B cell (primary cell): ENCODE measurements around the gene CAB39L. TPM values are rescaled to one million over a fixed set of nuclear protein-coding genes. Genes with fewer than 3 reads are reported as not detected.

Experiments
- ATAC-seq: fragments of 200-7000 bp; cut with Tn5 transposase; one replicate; pipeline ENCODE4 v1.10.0; 2021; ENCODE audit warnings: low read depth, mild to moderate bottlenecking, moderate number of reproducible peaks, moderate library complexity
- CTCF ChIA-PET: fragments of 350-600 bp; sonication (Branson Sonifier 250); formaldehyde crosslinking; loops from one replicate; lab custom pipeline; 2021; ENCODE audit warnings: antibody characterized with exemption, inconsistent platforms; lab: Charles Lee
- POLR2A ChIA-PET: fragments of 350-600 bp; sonication (Branson Sonifier 250); formaldehyde crosslinking; loops from one replicate; lab custom pipeline; 2021; ENCODE audit warnings: antibody characterized with exemption; lab: Charles Lee
- DNase-seq: peaks from one replicate; pipeline ENCODE4 v3.0.0; 2013
- H2AFZ ChIP-seq: 2 replicates; pipeline ENCODE4 v1.6.1; 2012; ENCODE audit warnings: mild to moderate bottlenecking, low read depth, low read length; ENCODE audit not compliant: insufficient read depth, poor library complexity, severe bottlenecking
- H3K27ac ChIP-seq, 2 donors: 1 replicate in 1 of 2; 2 replicates in 1 of 2; pipeline ENCODE4 v1.5.1; 2012 to 2013; ENCODE audit warnings: low read length in 2 of 2, mild to moderate bottlenecking in 2 of 2, moderate library complexity in 1 of 2
- H3K27me3 ChIP-seq, 4 experiments: fragments of 200-600 bp in 1 of 4; sonication (generic) in 1 of 4; replicated peaks in 1 of 4; 1 replicate in 2 of 4; 2 replicates in 2 of 4; pipeline versions ENCODE4 v1.6.1 to v1.7.0; 2013 to 2016; ENCODE audit warnings: low read length in 3 of 4, mild to moderate bottlenecking in 2 of 4, mixed read lengths in 1 of 4, moderate library complexity in 1 of 4; ENCODE audit not compliant: insufficient read depth in 4 of 4, control insufficient read depth in 3 of 4; ENCODE audit errors: control extremely low read depth in 1 of 4
- H3K36me3 ChIP-seq, 2 experiments: replicated peaks in 1 of 2; 1 replicate in 1 of 2; 2 replicates in 1 of 2; pipeline versions ENCODE4 v1.6.1 to v1.7.1; 2013; ENCODE audit warnings: low read length in 1 of 2; ENCODE audit not compliant: insufficient read depth in 2 of 2, control insufficient read depth in 1 of 2; ENCODE audit errors: control extremely low read depth in 1 of 2, extremely low read depth in 1 of 2
- H3K4me1 ChIP-seq, 2 donors: fragments of 200-600 bp in 1 of 2; sonication (generic) in 1 of 2; 1 replicate in 1 of 2; 2 replicates in 1 of 2; pipeline versions ENCODE4 v1.5.1 to v1.6.1; 2013 to 2017; ENCODE audit warnings: low read length in 2 of 2; ENCODE audit not compliant: control insufficient read depth in 2 of 2, insufficient read depth in 2 of 2
- H3K4me2 ChIP-seq: replicated peaks from 2 replicates; pipeline ENCODE3; 2012; ENCODE audit warnings: mild to moderate bottlenecking, low read depth, low read length; ENCODE audit not compliant: poor library complexity, severe bottlenecking
- H3K4me3 ChIP-seq, 5 experiments: fragments of 200-600 bp in 1 of 5; sonication (generic) in 1 of 5; 1 replicate in 3 of 5; 2 replicates in 2 of 5; pipeline versions ENCODE4 v1.5.1 to v1.7.0; 2011 to 2016; ENCODE audit warnings: low read length in 4 of 5, mild to moderate bottlenecking in 4 of 5, low read depth in 2 of 5, control low read depth in 1 of 5, moderate library complexity in 1 of 5; ENCODE audit not compliant: insufficient read depth in 1 of 5; ENCODE audit errors: control extremely low read depth in 1 of 5, extremely low read depth in 1 of 5
- H3K79me2 ChIP-seq: fragments of 200-600 bp; sonication (generic); one replicate; pipeline ENCODE4 v1.6.0; 2016; ENCODE audit warnings: low read length; ENCODE audit not compliant: control insufficient read depth, insufficient read depth
- H3K9ac ChIP-seq: fragments of 200-600 bp; sonication (generic); 2 replicates; pipeline ENCODE4 v1.6.1; 2017; ENCODE audit warnings: mild to moderate bottlenecking, low read length, moderate library complexity
- H3K9me3 ChIP-seq, 3 donors: one replicate each; pipeline versions ENCODE4 v1.6.1 to v1.7.1; 2013; ENCODE audit warnings: low read length in 2 of 3; ENCODE audit not compliant: control insufficient read depth in 2 of 3, insufficient read depth in 1 of 3; ENCODE audit errors: control extremely low read depth in 1 of 3
- H4K20me1 ChIP-seq: 2 replicates; pipeline ENCODE4 v1.6.0; 2012; ENCODE audit warnings: mild to moderate bottlenecking, low read length; ENCODE audit not compliant: insufficient read depth, control insufficient read depth, poor library complexity, severe bottlenecking
- H3K27ac Mint-ChIP-seq: one replicate; pipeline ENCODE4 v1.8.0; 2021; ENCODE audit warnings: mixed read lengths
- H3K27me3 Mint-ChIP-seq: one replicate; pipeline ENCODE4 v1.8.0; 2021; ENCODE audit warnings: mixed read lengths
- H3K4me1 Mint-ChIP-seq: one replicate; pipeline ENCODE4 v1.8.0; 2021; ENCODE audit warnings: mixed read lengths
- H3K4me3 Mint-ChIP-seq: one replicate; pipeline ENCODE4 v1.8.0; 2021; ENCODE audit warnings: mixed read lengths
- H3K9me3 Mint-ChIP-seq: one replicate; pipeline ENCODE4 v1.8.0; 2022; ENCODE audit warnings: mixed read lengths; ENCODE audit not compliant: insufficient read depth
- EZH2 ChIP-seq: IDR thresholded peaks from 2 replicates; pipeline ENCODE4 v1.6.1; 2012; ENCODE audit warnings: borderline replicate concordance, low read depth, mild to moderate bottlenecking, moderate library complexity, low read length; ENCODE audit not compliant: insufficient read depth, poor library complexity, severe bottlenecking
- WGBS: methylation state at CpG from one replicate; pipeline ENCODE4 v1.1.5; 2013; ENCODE audit warnings: missing lambda C conversion rate; ENCODE audit not compliant: insufficient coverage; 5-methylcytosine and 5-hydroxymethylcytosine counted together
- intact Hi-C: fragments of 100-400 bp; cut with micrococcal nuclease; formaldehyde crosslinking; loops from one replicate; pipeline ENCODE4 v1.10.0; 2022
- polyA plus RNA-seq: library from polyadenylated mRNA; depleted of rRNA; stranded (reverse); fragments of >200 nt; gene quantifications from 2 replicates; pipeline ENCODE4 v1.2.3, GENCODE V29; 2012
- total RNA-seq, 2 donors: library from RNA; stranded (reverse); fragments of 120-200 nt in 1 of 2; gene quantifications; 1 replicate in 1 of 2; 2 replicates in 1 of 2; pipeline versions ENCODE4 v1.2.3 to v1.2.4, GENCODE V29; 2013 to 2022
- TF ChIP-seq, protein P1 (sequence below): fragments of 200-600 bp; IDR thresholded peaks from one replicate; pipeline ENCODE4 v1.8.0; 2022; ENCODE audit warnings: antibody characterized with exemption, mild to moderate bottlenecking

The CAB39L gene
- total and polyA plus RNA-seq, 2 donors (not counting 1 experiment from before 2014, with no cell fraction given): 1.5 to 9.6 TPM

GRCh38 chr13:49371943-49372613 lies 71.8 kb downstream of the CAB39L start:
- peak overlapping the region; percentile 36 for H3K4me2 ChIP-seq
- peak; percentile 20 for DNase-seq

GRCh38 chr13:49370371-49370770 lies 73.5 kb downstream of the CAB39L start:
- Histone ChIP-seq H3K9me3 (no peaks in the 10 kb centered on the region), H3K4me3 (no peak overlapping the region), H3K9ac (no peak overlapping the region), H3K27me3 (no peaks in the 10 kb centered on the region), H3K4me2 (no peak overlapping the region), H3K36me3 (no peaks in the 10 kb centered on the region), H4K20me1 (no peaks in the 10 kb centered on the region), H3K79me2 (no peaks in the 10 kb centered on the region), H3K27ac (no peak overlapping the region), H3K4me1 (peaks cover 34 to 36% of the 10 kb centered on the region in 2 donors), H2AFZ (no peak overlapping the region)
- DNase-seq (no peak), ATAC-seq (no peak)
- TF ChIP-seq, protein P1, sequence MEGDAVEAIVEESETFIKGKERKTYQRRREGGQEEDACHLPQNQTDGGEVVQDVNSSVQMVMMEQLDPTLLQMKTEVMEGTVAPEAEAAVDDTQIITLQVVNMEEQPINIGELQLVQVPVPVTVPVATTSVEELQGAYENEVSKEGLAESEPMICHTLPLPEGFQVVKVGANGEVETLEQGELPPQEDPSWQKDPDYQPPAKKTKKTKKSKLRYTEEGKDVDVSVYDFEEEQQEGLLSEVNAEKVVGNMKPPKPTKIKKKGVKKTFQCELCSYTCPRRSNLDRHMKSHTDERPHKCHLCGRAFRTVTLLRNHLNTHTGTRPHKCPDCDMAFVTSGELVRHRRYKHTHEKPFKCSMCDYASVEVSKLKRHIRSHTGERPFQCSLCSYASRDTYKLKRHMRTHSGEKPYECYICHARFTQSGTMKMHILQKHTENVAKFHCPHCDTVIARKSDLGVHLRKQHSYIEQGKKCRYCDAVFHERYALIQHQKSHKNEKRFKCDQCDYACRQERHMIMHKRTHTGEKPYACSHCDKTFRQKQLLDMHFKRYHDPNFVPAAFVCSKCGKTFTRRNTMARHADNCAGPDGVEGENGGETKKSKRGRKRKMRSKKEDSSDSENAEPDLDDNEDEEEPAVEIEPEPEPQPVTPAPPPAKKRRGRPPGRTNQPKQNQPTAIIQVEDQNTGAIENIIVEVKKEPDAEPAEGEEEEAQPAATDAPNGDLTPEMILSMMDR: no peak
- no peak for TF ChIP-seq EZH2
- intact Hi-C loops: loop anchor here (5.0 kb wide), 1 partner anchor 67 kb away; no protein-coding TSS in a partner anchor
- H3K27ac Mint-ChIP-seq: no peak overlapping the region
- no peaks in the 10 kb centered on the region for H3K9me3 Mint-ChIP-seq
- POLR2A ChIA-PET: no interaction called here
- peaks cover 56% of the 10 kb centered on the region for H3K4me1 Mint-ChIP-seq
- no peak overlapping the region for H3K4me3 Mint-ChIP-seq
- H3K27me3 Mint-ChIP-seq: no peaks in the 10 kb centered on the region
- WGBS: 75% methylated on average over 1 of the region's 2 CpGs
- CTCF ChIA-PET: interaction anchor here (1.0 kb wide), 1 partner anchor 237 kb away, joined by 3 read pairs; no protein-coding TSS in a partner anchor

More at GRCh38 chr13:49371943-49372613, 71.8 kb downstream of the CAB39L start:
- WGBS: 50% methylated on average over 3 of the region's 4 CpGs
- peaks cover 35 to 37% of the 10 kb centered on the region in 2 donors for H3K4me1 ChIP-seq
- no peaks in the 10 kb centered on the region for H3K9me3 ChIP-seq
- H3K27me3 ChIP-seq: no peaks in the 10 kb centered on the region
- ChIA-PET CTCF (interaction anchor here (1.7 kb wide), 1 partner anchor 235 kb away, joined by 3 read pairs; no protein-coding TSS in a partner anchor), POLR2A (no interaction called here)
- Mint-ChIP-seq H3K4me1 (peaks cover 65% of the 10 kb centered on the region), H3K4me3 (peak overlapping the region; percentile 49), H3K27ac (peak overlapping the region; percentile 58), H3K9me3 (no peaks in the 10 kb centered on the region), H3K27me3 (no peaks in the 10 kb centered on the region)
- intact Hi-C loops: loop anchor here (5.0 kb wide), 1 partner anchor 65 kb away; no protein-coding TSS in a partner anchor
- H4K20me1 ChIP-seq: no peaks in the 10 kb centered on the region
- ATAC-seq: peak; percentile 32
- no peak overlapping the region for H2AFZ ChIP-seq
- peak overlapping the region; percentile 36 for H3K9ac ChIP-seq
- no peak for TF ChIP-seq EZH2
- TF ChIP-seq, protein P1: no peak
- H3K4me3 ChIP-seq: no peak overlapping the region
- peak overlapping the region in 1 of 2 donors; percentile 29 for H3K27ac ChIP-seq
- H3K36me3 ChIP-seq: no peaks in the 10 kb centered on the region
- H3K79me2 ChIP-seq: no peaks in the 10 kb centered on the region
